Esophagus muscularis mucosa (tissue), 3 donors: Measurements from ENCODE around the gene MAP3K14.

Experiments used
- POLR2A ChIP-seq: fragments of 450-650 bp; IDR thresholded peaks from one replicate; pipeline ENCODE4 v1.6.1; 2017; ENCODE audit warnings: antibody characterized with exemption, moderate library complexity, mild to moderate bottlenecking, low read depth
- TF ChIP-seq, protein P1 (sequence below), 3 experiments: fragments of 200-600 bp in 2 of 3; fragments of 450-650 bp in 1 of 3; sonication (generic) in 2 of 3; IDR thresholded peaks; one replicate each; pipeline ENCODE4 v1.5.1; 2017 to 2019; ENCODE audit warnings: antibody characterized with exemption in 3 of 3, mild to moderate bottlenecking in 2 of 3, moderate library complexity in 1 of 3

- TF ChIP-seq, protein P1, sequence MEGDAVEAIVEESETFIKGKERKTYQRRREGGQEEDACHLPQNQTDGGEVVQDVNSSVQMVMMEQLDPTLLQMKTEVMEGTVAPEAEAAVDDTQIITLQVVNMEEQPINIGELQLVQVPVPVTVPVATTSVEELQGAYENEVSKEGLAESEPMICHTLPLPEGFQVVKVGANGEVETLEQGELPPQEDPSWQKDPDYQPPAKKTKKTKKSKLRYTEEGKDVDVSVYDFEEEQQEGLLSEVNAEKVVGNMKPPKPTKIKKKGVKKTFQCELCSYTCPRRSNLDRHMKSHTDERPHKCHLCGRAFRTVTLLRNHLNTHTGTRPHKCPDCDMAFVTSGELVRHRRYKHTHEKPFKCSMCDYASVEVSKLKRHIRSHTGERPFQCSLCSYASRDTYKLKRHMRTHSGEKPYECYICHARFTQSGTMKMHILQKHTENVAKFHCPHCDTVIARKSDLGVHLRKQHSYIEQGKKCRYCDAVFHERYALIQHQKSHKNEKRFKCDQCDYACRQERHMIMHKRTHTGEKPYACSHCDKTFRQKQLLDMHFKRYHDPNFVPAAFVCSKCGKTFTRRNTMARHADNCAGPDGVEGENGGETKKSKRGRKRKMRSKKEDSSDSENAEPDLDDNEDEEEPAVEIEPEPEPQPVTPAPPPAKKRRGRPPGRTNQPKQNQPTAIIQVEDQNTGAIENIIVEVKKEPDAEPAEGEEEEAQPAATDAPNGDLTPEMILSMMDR (IDR thresholded peaks at IDR 0.05) = no peak
- no peak for TF ChIP-seq POLR2A
Measured at GRCh38 chr17:45229681-45230409, 87.0 kb downstream of the MAP3K14 start.
